Stomach smooth muscle (tissue), 2 donors: ENCODE results near the gene ZNF841.
"Not testable (repeated sequence)": the region's sequence is repeated elsewhere in the genome, so short reads cannot be mapped to it uniquely, and the experiment has no call there.

ENCODE experiments used
- H3K27ac ChIP-seq: one replicate; pipeline ENCODE4 v1.7.0; 2013; ENCODE audit warnings: mild to moderate bottlenecking, low read length, inconsistent platforms
- H3K27me3 ChIP-seq, 2 donors: one replicate each; pipeline ENCODE4 v1.7.0; 2013; ENCODE audit warnings: low read length in 2 of 2; ENCODE audit not compliant: insufficient read depth in 2 of 2, control insufficient read depth in 1 of 2
- H3K36me3 ChIP-seq, 2 donors: one replicate each; pipeline ENCODE4 v1.7.0; 2013; ENCODE audit warnings: low read length in 2 of 2; ENCODE audit not compliant: control insufficient read depth in 2 of 2, insufficient read depth in 2 of 2
- H3K4me1 ChIP-seq: one replicate; pipeline ENCODE4 v1.7.0; 2013; ENCODE audit warnings: low read length; ENCODE audit not compliant: control insufficient read depth, insufficient read depth
- H3K4me3 ChIP-seq, 2 donors: one replicate each; pipeline ENCODE4 v1.7.0; 2013; ENCODE audit warnings: low read length in 2 of 2
- H3K9ac ChIP-seq, 2 donors: one replicate each; pipeline ENCODE4 v1.7.0; 2013; ENCODE audit warnings: low read length in 2 of 2, mild to moderate bottlenecking in 1 of 2
- H3K9me3 ChIP-seq, 2 donors: one replicate each; pipeline ENCODE4 v1.7.0; 2013; ENCODE audit warnings: low read length in 2 of 2; ENCODE audit not compliant: control insufficient read depth in 2 of 2
- donor health status: healthy.
- donor health status: Pancreatic carcinoma.

The ZNF841 gene

DNA sequence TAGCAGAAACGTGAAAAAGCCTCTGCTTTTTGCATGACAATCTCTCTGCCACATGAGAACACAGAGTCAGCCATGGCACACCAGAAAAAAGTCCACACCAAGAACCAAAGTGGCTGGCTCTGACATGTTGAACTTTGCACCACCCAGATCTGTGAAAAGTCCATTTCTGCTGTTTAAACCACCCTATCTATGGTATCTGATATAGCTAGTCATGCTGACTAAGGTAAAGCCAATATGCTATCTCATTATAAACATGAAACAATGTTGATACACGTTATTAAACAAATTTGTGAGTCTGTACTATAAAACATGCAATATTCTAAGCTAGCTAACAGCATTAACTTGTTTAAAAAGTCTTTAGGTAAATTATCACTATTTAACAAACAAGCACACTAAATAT is 25.9 kb downstream of the ZNF841 start:
- no peak overlapping the region for H3K27ac ChIP-seq
- H3K36me3 ChIP-seq, result peaks cover 42 to 54% of the 10 kb centered on the region in 2 donors
- no peak overlapping the region for H3K4me3 ChIP-seq
- no peaks in the 10 kb centered on the region for H3K4me1 ChIP-seq
- H3K27me3 ChIP-seq, result no peaks in the 10 kb centered on the region
- H3K9me3 ChIP-seq, result peaks cover 20 to 22% of the 10 kb centered on the region in 2 donors
- no peak overlapping the region for H3K9ac ChIP-seq

DNA sequence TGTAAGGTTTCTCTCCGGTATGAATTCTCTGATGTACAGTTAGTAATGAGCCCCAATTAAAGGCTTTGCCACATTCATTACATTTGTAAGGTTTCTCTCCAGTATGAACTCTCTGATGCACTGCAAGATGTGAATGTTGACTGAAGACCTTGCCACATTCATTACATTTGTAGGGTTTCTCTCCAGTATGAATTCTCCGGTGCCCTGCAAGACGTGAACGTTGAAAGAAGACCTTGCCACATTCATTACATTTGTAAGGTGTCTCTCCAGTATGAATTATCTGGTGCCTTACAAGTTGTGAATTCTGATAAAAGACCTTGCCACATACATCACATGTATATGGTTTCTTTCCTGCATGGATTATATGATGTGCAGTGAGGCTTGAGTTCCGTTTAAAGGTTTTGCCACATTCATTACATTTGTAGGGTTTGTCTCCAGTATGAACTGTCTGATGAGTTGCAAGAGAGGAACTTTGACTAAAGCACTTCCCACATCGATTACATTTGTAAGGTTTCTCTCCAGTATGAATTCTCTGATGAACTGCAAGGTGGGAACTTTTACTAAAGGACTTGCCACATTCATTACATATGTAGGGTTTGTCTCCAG is 29.2 kb downstream of the ZNF841 start:
- no peaks in the 10 kb centered on the region for H3K27me3 ChIP-seq
- H3K9me3 ChIP-seq, result peaks cover 20 to 32% of the 10 kb centered on the region in 2 donors
- peaks cover 44 to 60% of the 10 kb centered on the region in 2 donors for H3K36me3 ChIP-seq

DNA sequence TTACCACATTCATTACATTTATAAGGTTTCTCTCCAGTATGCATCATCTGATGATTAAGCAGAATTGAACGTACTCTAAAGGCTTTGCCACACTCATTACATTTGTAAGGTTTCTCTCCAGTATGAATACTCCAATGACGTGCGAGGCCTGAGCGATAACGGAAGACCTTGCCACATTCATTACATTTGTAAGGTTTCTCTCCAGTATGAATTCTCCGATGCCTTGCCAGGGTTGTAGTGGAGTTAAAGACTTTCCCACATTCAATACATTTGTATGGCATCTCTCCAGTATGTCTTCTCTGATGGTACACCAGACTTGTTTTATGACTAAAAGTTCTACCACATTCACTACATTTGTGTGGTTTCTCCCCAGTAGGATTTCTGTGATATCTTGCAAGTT is 30.2 kb downstream of the ZNF841 start:
- Histone ChIP-seq H3K9me3 (peaks cover 17 to 25% of the 10 kb centered on the region in 2 donors), H3K4me3 (no peak overlapping the region), H3K27me3 (no peaks in the 10 kb centered on the region), H3K27ac (no peak overlapping the region), H3K9ac (no peak overlapping the region), H3K4me1 (no peaks in the 10 kb centered on the region), H3K36me3 (peaks cover 38 to 51% of the 10 kb centered on the region in 2 donors)

More for the DNA sequence above, 29.2 kb downstream of the ZNF841 start:
- Histone ChIP-seq H3K27ac (no peak overlapping the region), H3K4me3 (peak overlapping the region in 1 of 2 donors; percentile 18), H3K9ac (no peak overlapping the region), H3K4me1 (no peaks in the 10 kb centered on the region)

DNA sequence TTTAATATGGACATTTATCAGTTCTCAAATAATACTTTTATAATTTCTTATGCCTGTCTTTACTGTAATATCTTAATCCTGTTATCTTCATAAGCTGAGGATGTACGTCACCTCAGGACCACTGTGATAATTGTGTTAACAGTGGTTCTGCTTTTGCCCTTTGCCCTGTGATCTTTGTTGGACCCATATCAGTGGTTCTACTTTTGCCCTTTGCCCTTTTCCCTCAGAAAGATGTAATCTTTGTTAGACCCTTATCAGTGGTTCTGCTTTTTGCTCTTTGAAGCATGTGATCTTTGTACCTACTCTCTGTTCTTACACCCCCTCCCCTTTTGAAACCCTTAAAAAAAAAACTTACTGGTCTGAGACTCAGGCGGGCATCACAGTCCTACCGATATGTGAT is 39.1 kb downstream of the ZNF841 start:
- not testable (repeated sequence) for H3K9ac ChIP-seq, H3K27ac ChIP-seq, H3K4me3 ChIP-seq, H3K27me3 ChIP-seq, H3K36me3 ChIP-seq, H3K4me1 ChIP-seq, H3K9me3 ChIP-seq

DNA sequence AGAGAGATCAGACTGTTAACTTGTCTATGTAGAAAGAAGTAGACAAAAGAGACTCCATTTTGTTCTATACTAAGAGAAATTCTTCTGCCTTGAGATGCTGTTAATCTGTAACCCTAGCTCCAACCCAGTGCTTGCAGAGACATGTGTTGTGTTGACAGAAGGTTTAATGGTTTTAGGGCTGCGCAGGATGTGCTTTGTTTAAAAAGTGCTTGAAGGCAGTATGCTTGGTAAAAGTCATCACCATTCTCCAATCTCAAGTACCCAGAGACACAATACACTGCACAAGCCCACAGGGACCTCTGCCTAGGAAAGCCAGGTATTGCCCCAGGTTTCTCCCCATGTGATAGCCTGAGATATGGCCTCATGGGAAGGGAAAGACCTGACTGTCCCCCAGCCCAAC is 43.8 kb downstream of the ZNF841 start:
- not testable (repeated sequence) for H3K4me1 ChIP-seq, H3K27ac ChIP-seq, H3K4me3 ChIP-seq, H3K9ac ChIP-seq, H3K27me3 ChIP-seq, H3K9me3 ChIP-seq, H3K36me3 ChIP-seq

DNA sequence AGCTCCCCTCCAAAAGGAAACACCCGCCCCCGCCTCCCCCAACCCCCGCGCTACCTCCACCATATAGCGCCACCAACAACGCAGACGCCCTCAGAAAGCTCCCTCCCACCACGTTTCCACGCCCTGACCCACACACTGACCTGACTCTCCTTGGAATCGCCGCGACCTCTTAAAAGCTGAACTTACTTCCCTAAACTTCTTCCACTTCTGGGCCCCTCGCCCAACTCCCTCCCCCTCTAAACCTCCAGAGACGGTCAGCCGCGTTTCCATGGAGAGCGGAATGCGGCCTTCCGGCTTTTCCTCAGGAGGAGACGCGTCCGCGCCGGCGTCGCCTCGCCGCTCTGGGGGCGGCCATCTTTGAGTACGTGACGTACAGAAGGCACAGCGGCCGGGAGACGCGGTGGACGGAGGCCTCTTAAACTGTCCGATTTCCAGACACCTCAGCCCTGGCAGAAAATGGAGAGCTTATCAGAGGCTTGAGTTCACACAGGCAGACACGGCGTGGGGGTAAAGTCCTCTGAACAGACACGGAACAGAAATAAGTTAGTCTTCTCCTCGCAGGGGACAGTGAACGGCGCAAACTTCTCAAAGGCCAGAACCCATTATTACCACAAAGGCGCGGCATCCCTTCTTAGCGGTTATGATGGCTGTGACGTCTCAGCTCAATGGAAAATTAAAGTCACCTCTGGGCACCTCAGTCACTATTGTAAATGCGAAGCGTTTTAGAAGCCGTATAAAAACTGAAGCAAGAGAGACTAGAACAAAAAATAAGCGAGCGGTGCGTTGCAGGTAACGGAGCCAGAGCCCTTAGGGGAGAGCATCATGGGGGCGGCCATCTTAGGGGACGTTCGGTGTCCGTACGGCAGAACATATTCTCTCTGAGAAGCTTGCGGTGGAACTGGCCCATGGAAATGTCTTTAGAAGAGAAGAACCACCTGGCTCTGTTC is 46.7 kb downstream of the ZNF841 start, which contains the start of gene ZNF432:
Gene ZNF432 (minus strand): TSS at position 284 of the 947 bp plus-strand sequence. CDS start 1,970 bp downstream, outside the sequence.
- Histone ChIP-seq H3K9me3 (no peaks in the 10 kb centered on the region), H3K27ac (peak within 1 kb of the TSS; percentile 99), H3K27me3 (no peaks in the 10 kb centered on the region), H3K4me1 (no peaks in the 10 kb centered on the region), H3K9ac (peak within 1 kb of the TSS; percentile 98 to 100), H3K36me3 (peaks cover 6 to 14% of the 10 kb centered on the region in 2 donors), H3K4me3 (peak within 1 kb of the TSS; percentile 88 to 93)

DNA sequence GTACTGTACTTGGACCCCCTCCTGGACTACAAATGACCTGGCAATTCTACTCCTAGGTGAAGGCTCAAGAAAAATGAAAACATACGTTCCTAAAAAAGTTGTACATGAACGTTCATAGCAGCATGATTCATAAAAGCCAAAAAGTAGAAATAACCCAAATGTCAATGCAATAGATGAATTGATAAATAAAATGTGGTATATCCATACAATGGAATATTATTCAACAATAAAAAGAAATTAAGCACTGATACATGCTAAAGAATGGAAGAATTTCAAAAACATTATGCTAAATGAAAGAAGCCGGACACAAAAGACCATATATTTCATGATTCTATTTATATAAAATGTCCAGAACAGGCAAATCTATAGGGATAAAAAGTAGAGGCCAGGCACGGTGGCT is 56.4 kb downstream of the ZNF841 start:
- peaks cover 29 to 40% of the 10 kb centered on the region in 2 donors for H3K9me3 ChIP-seq
- no peak overlapping the region for H3K4me3 ChIP-seq

DNA sequence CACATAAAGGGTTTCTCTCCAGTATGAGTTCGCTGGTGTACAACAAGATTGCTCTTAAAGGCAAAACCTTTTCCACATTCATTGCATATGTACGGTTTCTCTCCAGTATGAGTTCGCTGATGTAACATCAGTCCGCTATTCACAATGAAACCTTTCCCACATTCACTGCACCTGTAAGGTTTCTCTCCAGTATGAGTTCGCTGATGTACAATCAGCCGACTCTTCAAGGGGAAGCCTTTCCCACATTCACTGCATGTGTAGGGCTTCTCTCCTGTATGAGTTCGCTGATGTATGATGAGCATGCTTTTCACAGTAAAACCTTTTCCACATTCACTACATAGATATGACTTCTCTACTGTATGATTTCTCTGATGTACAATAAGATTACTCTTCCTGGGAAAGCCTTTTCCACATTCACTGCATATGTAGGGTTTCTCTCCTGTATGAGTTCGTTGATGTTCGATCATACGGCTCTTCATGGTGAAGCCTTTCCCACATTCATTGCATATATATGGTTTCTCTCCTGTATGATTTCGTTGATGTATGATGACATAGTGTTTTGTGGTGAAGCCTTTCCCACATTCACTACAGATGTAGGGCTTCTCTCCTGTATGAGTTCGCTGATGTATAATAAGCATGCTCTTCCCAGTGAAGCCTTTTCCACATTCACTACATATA is 61.4 kb downstream of the ZNF841 start:
- H3K36me3 ChIP-seq, result peaks cover 46 to 61% of the 10 kb centered on the region in 2 donors

More for the DNA sequence above, 56.4 kb downstream of the ZNF841 start:
- Histone ChIP-seq H3K27ac (no peak overlapping the region), H3K4me1 (no peaks in the 10 kb centered on the region), H3K9ac (no peak overlapping the region), H3K36me3 (peaks cover 73 to 74% of the 10 kb centered on the region in 2 donors), H3K27me3 (no peaks in the 10 kb centered on the region)

DNA sequence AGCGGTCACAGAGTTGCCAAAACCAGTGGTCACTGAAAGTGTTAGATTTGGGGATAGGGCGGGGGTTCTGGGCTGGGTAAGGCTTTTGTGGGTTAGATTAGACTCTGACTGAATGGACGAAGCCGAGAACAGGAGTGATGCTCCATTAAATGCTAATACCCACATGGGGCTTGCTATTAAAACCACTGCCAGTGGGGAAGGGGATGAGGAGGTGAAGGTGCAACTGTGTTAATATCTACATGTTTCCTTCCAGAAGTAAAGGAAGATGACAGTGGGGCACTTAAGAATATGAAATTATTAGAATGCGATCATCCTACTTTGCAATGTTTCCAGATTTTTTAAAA is 66.8 kb downstream of the ZNF841 start:
- Histone ChIP-seq H3K4me3 (peak overlapping the region; percentile 99), H3K27me3 (no peaks in the 10 kb centered on the region), H3K9me3 (peaks cover 8 to 20% of the 10 kb centered on the region in 2 donors), H3K27ac (peak overlapping the region; percentile 93), H3K4me1 (peaks cover 7% of the 10 kb centered on the region), H3K36me3 (peaks cover 14 to 18% of the 10 kb centered on the region in 2 donors), H3K9ac (peak overlapping the region; percentile 98 to 99)

More for the DNA sequence above, 61.4 kb downstream of the ZNF841 start:
- no peak overlapping the region for H3K9ac ChIP-seq
- peaks cover 34 to 59% of the 10 kb centered on the region in 2 donors for H3K9me3 ChIP-seq
- peak overlapping the region in 1 of 2 donors; percentile 38 for H3K4me3 ChIP-seq
- no peak overlapping the region for H3K27ac ChIP-seq
- no peaks in the 10 kb centered on the region for H3K4me1 ChIP-seq
- no peaks in the 10 kb centered on the region for H3K27me3 ChIP-seq

DNA sequence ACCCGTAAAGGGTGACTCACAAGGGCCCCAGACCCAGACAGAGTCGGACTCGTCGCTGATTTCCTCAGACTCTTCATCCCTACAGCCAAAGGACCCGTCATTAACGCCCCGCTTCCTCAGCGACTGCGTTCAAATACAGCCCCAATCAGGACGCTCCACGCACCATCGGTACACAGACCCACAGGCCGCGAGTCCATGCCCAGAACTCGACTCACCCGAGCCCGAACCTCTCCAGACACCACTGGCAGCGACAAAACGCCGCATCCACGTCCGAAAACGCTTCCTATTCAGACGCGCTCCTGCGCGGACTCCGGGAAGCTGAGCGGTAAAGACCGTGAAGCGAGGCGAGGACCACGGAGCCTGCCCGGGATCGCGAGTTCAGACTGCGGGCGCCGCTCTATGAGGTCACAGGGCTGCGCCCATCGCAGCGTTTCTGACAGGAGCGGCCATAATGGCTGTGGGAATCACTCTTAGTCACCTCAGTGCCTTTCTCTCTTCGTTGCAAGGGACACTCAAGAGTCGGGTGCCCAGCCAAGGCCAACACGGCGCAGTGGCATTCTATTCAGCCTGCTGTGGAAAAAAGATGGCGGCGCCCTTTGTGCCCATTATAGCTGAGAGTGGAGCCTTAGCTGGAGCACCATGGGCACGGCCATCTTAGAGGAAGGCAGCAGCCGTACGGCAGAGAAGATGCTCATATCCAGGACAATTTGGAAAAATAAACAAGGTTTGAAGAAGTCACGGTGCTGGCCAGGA is 67.4 kb downstream of the ZNF841 start, which contains the start of gene ZNF614:
Gene ZNF614 (minus strand): TSS at position 353 of the 753 bp plus-strand sequence. CDS start 2,634 bp downstream, outside the sequence.
- Histone ChIP-seq H3K9me3 (peaks cover 5 to 14% of the 10 kb centered on the region in 2 donors), H3K36me3 (peaks cover 18% of the 10 kb centered on the region in 2 donors), H3K4me1 (peaks cover 7% of the 10 kb centered on the region), H3K27ac (peak within 1 kb of the TSS; percentile 93), H3K27me3 (no peaks in the 10 kb centered on the region), H3K9ac (peak within 1 kb of the TSS; percentile 98 to 99), H3K4me3 (peak within 1 kb of the TSS; percentile 99)
